NCI-H2227 (cell line): Measurements from ENCODE around the gene NANOS3.
"Not testable (repeated sequence)": the region's sequence is repeated elsewhere in the genome, so short reads cannot be mapped to it uniquely, and the experiment has no call there.

Source experiments
- DNase-seq: peaks from one replicate; lab custom pipeline; 2025; ENCODE audit not compliant: unreplicated experiment; lab: John Stamatoyannopoulos, UW

The NANOS3 gene

GRCh38 chr19:13918726-13919411, 41.9 kb downstream of the NANOS3 start:
- no peak for DNase-seq

DNA sequence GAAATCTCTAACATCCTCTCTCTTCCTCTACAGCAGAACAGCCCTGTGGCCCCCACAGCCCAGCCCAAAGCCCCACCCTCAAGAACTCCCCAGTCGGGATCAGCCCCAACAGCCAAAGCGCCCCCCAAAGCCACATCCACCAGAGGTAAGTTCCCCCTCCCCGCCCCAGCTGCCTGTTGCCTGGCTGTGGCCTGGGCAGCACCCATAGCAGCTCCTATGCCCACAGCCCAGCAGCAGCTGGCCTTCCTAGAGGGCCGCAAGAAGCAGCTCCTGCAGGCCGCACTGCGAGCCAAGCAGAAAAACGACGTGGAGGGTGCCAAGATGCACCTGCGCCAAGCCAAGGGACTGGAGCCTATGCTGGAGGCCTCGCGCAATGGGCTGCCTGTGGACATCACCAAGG, 43.6 kb downstream of the NANOS3 start:
- DNase-seq = no peak

- peak; percentile 56 for DNase-seq
Observed at GRCh38 chr19:13920940-13921747, 44.2 kb downstream of the NANOS3 start.

DNA sequence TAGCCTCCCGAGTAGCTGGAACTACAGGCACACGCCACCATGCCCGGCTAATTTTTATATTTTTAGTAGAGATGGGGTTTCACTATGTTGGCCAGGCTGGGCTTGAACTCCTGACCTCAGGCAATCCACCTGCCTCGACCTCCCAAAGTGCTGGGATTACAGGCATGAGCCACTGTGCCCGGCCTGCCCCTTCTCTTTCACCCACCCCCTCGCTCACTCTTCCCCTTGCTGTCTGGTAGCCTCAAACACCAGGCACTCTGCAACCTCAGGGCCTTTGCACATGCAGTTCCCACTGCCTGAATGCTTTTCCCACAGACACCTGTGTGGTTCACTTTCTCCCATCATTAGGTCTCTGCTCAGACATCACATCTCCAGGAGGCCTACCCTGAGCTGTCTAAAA, 45.2 kb downstream of the NANOS3 start:
- not testable (repeated sequence) for DNase-seq

- DNase-seq = no peak
Observed at GRCh38 chr19:13923194-13923987, 46.5 kb downstream of the NANOS3 start.

DNA sequence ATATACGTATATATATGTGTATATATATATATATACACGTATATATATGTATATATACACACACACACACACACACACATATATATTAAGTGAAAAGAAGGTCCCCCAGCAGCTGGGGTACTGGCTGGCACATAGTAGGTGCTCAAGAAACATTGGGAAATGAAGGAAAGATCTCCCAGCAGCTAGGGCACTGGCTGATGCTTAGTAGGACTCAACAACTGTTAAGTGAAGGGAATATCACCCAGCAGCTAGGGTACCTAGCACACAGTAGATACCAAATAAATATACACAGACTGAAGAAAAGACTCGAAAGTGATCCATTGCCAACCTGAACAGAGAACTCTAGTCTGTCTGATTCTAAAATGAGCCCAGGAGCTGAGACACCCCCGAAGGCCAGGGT, 49.1 kb downstream of the NANOS3 start:
- no peak for DNase-seq

GRCh38 chr19:13926715-13927114, 49.8 kb downstream of the NANOS3 start:
- DNase-seq = no peak

GRCh38 chr19:13929340-13929739, 52.4 kb downstream of the NANOS3 start:
- DNase-seq = no peak

- no peak for DNase-seq
Observed at GRCh38 chr19:13929956-13930355, 53.0 kb downstream of the NANOS3 start.
